A549 (cell line): Measurements from ENCODE around the gene ZNF385A.

Source experiments
- EP300 ChIP-seq, 2 experiments: fragments of >200 bp; sonication (Bioruptor Twin); formaldehyde crosslinking; IDR thresholded peaks; 2 replicates in 1 of 2; 3 replicates in 1 of 2; pipeline ENCODE4 v1.6.1; 2016 to 2017
- HMGXB4 ChIP-seq: fragments of 250-450 bp; sonication (Bioruptor Pico); IDR thresholded peaks from 2 replicates; pipeline ENCODE4 v1.5.0; 2021; ENCODE audit warnings: mild to moderate bottlenecking, moderate library complexity, borderline replicate concordance
- MAX ChIP-seq: IDR thresholded peaks from 2 replicates; pipeline ENCODE4 v1.6.1; 2012
- RFX5 ChIP-seq: fragments of 450-650 bp; IDR thresholded peaks from 2 replicates; pipeline ENCODE4 v1.7.1; 2014; ENCODE audit warnings: antibody characterized with exemption, mild to moderate bottlenecking, moderate library complexity
- TF ChIP-seq, protein P1 (sequence below): fragments of >200 bp; sonication (Bioruptor Twin); formaldehyde crosslinking; IDR thresholded peaks from 3 replicates; pipeline ENCODE4 v1.5.1; 2016

- TF ChIP-seq, protein P1, sequence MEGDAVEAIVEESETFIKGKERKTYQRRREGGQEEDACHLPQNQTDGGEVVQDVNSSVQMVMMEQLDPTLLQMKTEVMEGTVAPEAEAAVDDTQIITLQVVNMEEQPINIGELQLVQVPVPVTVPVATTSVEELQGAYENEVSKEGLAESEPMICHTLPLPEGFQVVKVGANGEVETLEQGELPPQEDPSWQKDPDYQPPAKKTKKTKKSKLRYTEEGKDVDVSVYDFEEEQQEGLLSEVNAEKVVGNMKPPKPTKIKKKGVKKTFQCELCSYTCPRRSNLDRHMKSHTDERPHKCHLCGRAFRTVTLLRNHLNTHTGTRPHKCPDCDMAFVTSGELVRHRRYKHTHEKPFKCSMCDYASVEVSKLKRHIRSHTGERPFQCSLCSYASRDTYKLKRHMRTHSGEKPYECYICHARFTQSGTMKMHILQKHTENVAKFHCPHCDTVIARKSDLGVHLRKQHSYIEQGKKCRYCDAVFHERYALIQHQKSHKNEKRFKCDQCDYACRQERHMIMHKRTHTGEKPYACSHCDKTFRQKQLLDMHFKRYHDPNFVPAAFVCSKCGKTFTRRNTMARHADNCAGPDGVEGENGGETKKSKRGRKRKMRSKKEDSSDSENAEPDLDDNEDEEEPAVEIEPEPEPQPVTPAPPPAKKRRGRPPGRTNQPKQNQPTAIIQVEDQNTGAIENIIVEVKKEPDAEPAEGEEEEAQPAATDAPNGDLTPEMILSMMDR: no peak
- TF ChIP-seq RFX5: no peak
- no peak for TF ChIP-seq HMGXB4 (CRISPR knock-in tag)
- TF ChIP-seq EP300 (IDR thresholded peaks at IDR 0.05): no peak
- TF ChIP-seq MAX: no peak
These were observed 36.8 kb upstream of the ZNF385A start for GRCh38 chr12:54421175-54421878.
